ENCODE results near the gene TRIM37.

Gene TRIM37

DNA sequence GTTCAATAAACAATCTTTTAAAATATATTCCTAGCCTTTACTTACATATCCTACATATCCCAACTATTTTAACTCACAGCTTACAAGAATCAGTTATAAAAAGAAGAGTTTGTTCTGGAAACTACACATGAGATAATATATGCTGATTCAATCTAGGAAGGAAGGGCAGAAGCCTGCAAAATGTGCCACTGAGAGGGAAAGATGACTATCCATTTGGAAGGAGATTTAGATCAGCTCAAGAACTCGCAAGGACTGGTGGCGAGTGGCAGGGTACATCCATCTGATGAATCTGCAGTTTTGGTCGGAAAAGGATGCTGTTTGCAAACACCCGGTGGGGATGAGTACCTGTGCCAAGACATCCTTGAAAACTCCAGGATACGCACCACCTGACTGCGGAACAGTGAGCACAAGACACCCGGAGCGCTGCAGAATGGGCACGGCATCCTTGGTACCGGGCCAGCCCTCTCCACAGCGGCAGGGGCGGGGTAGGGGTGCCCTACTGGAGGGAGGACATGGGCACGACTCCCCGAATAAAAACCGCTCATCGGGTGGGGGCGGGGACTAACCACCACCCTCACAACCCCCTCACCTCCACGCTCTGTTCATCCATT lies 723 bp downstream of the TRIM37 start:
- no peak for TF ChIP-seq REST (IDR thresholded peaks at IDR 0.05; ENCODE audit: insufficient read depth in 1 of 2, low read depth in 2 of 2, low read length in 2 of 2)
- TF ChIP-seq SIN3A (IDR thresholded peaks at IDR 0.05; ENCODE audit: borderline replicate concordance, insufficient read depth, low read length): 0 out of 2 replicates have a peak, but pooled peaks have one; percentile 45
- no peak for TF ChIP-seq TAF1 (IDR thresholded peaks at IDR 0.05; ENCODE audit: borderline replicate concordance, insufficient read depth, low read length)
- no peak for TF ChIP-seq POLR2AphosphoS5 (IDR thresholded peaks at IDR 0.05; ENCODE audit: low read depth, low read length)

DNA sequence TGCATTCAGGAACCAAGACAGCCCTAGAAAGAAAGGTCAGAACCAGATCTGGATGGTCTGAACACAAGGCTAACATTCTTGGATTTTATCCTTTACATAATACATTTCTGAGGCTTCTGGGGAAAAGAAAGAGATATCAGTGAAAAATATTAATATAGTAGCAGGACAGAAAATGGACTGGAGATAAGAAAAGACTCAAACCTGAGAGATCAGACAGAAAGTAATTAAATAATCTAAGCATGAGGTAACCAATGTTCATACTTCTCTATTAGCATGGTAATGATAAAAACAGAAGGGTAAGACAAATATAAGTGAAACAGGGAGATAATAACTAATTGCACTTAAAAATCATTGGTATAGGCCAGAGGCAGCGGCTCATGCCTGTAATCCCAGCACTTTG lies 5.5 kb downstream of the TRIM37 start:
- TF ChIP-seq REST (IDR thresholded peaks at IDR 0.05; ENCODE audit: insufficient read depth in 1 of 2, low read depth in 2 of 2, low read length in 2 of 2) (no peak), TAF1 (IDR thresholded peaks at IDR 0.05; ENCODE audit: borderline replicate concordance, insufficient read depth, low read length) (no peak), SIN3A (IDR thresholded peaks at IDR 0.05; ENCODE audit: borderline replicate concordance, insufficient read depth, low read length) (no peak), POLR2AphosphoS5 (IDR thresholded peaks at IDR 0.05; ENCODE audit: low read depth, low read length) (no peak), FOXP2 (optimal IDR thresholded peaks at IDR 0.05; ENCODE audit: borderline replicate concordance, extremely low read depth, extremely low read length, insufficient read depth) (no peak)

DNA sequence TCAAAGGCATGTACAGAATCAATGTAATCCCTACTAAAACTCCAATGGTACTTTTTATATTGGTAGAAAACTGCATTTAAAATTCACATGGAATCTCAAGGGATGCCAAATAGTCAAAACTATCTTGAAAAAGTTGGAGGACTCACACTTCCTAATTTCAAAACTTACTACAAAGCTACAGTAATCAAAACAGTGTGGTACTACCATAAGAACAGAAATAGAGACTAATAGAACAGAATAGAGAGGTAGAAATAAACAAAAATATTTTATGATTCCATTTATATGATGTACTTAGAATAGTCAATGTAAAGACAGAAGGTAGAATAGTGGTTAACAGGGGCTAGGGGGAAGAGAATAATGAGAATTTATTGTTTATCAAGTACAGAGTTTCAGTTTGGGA lies 8.8 kb downstream of the TRIM37 start:
- no peak for TF ChIP-seq REST (IDR thresholded peaks at IDR 0.05; ENCODE audit: insufficient read depth in 1 of 2, low read depth in 2 of 2, low read length in 2 of 2)
- no peak for TF ChIP-seq SIN3A (IDR thresholded peaks at IDR 0.05; ENCODE audit: borderline replicate concordance, insufficient read depth, low read length)
- TF ChIP-seq POLR2AphosphoS5 (IDR thresholded peaks at IDR 0.05; ENCODE audit: low read depth, low read length): no peak
- TF ChIP-seq TAF1 (IDR thresholded peaks at IDR 0.05; ENCODE audit: borderline replicate concordance, insufficient read depth, low read length): no peak
- TF ChIP-seq FOXP2 (optimal IDR thresholded peaks at IDR 0.05; ENCODE audit: borderline replicate concordance, extremely low read depth, extremely low read length, insufficient read depth): no peak

DNA sequence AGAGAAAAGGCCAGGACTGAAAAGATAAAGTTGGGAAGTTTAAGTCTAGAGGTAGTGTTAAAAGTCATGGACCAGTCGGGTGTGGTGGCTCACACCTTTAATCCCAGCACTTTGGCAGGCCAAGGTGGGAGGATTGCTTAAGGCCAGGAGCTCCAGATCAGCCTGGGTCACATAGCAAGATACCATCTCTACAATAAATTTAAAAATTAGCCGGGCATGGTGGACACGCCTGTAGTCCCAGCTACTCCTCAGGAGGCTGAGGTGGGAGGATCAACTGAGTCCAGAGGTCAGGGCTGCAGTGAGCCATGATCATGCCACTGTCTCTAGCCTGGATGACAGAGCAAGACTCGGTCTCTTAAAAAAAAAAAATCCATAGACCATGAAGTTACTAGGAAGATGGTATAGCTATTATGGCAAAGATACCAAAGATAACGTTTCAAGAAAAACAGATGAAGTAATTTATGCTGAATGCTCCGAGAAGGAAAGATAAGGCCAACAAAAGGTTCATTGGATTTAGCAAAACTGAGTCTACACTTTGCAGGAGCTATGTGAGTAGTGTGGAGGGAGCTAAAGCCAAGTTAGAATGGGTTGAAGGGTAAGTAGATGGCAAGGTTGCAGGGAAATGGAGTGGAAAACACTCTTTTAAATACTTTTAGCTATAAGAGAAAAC lies 11.7 kb downstream of the TRIM37 start:
- TF ChIP-seq FOXP2 (optimal IDR thresholded peaks at IDR 0.05; ENCODE audit: borderline replicate concordance, extremely low read depth, extremely low read length, insufficient read depth): no peak
- no peak for TF ChIP-seq REST (IDR thresholded peaks at IDR 0.05; ENCODE audit: insufficient read depth in 1 of 2, low read depth in 2 of 2, low read length in 2 of 2)
